Mucosa of rectum (tissue), 2 donors: ENCODE data around the gene ZNF536.

Experiments
- H3K27ac ChIP-seq, 2 donors: one replicate each; pipeline ENCODE4 v1.7.0; 2013; ENCODE audit warnings: inconsistent platforms in 2 of 2, low read depth in 2 of 2, low read length in 2 of 2
- H3K27me3 ChIP-seq, 2 donors: one replicate each; pipeline ENCODE4 v1.7.0; 2013; ENCODE audit warnings: low read length in 2 of 2; ENCODE audit not compliant: control insufficient read depth in 2 of 2, insufficient read depth in 2 of 2
- H3K36me3 ChIP-seq, 2 donors: one replicate each; pipeline ENCODE4 v1.7.0; 2013; ENCODE audit warnings: low read length in 2 of 2; ENCODE audit not compliant: control insufficient read depth in 2 of 2, insufficient read depth in 2 of 2
- H3K4me1 ChIP-seq, 2 donors: one replicate each; pipeline ENCODE4 v1.7.0; 2013; ENCODE audit warnings: low read length in 2 of 2, mild to moderate bottlenecking in 1 of 2; ENCODE audit not compliant: control insufficient read depth in 2 of 2, insufficient read depth in 2 of 2
- H3K4me3 ChIP-seq, 2 donors: one replicate each; pipeline ENCODE4 v1.7.0; 2013; ENCODE audit warnings: low read length in 2 of 2
- H3K9ac ChIP-seq, 2 donors: one replicate each; pipeline ENCODE4 v1.7.0; 2013; ENCODE audit warnings: low read length in 2 of 2, low read depth in 1 of 2, mild to moderate bottlenecking in 1 of 2
- H3K9me3 ChIP-seq, 2 donors: one replicate each; pipeline ENCODE4 v1.7.0; 2013; ENCODE audit warnings: low read length in 2 of 2; ENCODE audit not compliant: control insufficient read depth in 2 of 2
- donor health status: healthy.
- donor health status: Normal muscosa, but diverticular disease.

Gene ZNF536

GRCh38 chr19:30555075-30555790 lies 183.0 kb downstream of the ZNF536 start:
- Histone ChIP-seq H3K9ac (no peak overlapping the region), H3K4me3 (no peak overlapping the region), H3K4me1 (no peaks in the 10 kb centered on the region), H3K36me3 (no peaks in the 10 kb centered on the region), H3K27ac (no peak overlapping the region), H3K9me3 (no peaks in the 10 kb centered on the region), H3K27me3 (no peaks in the 10 kb centered on the region)

DNA sequence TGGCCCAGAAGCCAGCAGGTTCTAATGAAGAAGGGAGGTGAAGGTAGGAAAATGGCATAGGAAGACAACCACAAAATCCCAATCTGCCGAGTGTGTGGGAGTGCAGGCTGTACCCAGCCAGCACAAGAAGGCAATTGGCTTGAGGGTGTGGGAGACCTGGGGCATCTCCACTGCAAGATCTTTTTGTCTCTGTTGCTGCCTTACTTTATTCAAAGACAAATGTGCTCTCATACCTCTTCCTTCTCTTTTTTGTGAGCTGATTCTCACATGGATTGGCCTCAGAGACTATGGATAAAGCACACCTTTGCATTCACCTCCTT lies 183.6 kb downstream of the ZNF536 start:
- Histone ChIP-seq H3K4me3 (no peak overlapping the region), H3K9ac (no peak overlapping the region)

GRCh38 chr19:30556230-30556711 lies 184.1 kb downstream of the ZNF536 start:
- Histone ChIP-seq H3K27ac (no peak overlapping the region), H3K4me3 (no peak overlapping the region), H3K9me3 (no peaks in the 10 kb centered on the region), H3K36me3 (no peaks in the 10 kb centered on the region), H3K27me3 (no peaks in the 10 kb centered on the region), H3K9ac (no peak overlapping the region), H3K4me1 (no peaks in the 10 kb centered on the region)

More for the DNA sequence above, 183.6 kb downstream of the ZNF536 start:
- Histone ChIP-seq H3K27me3 (no peaks in the 10 kb centered on the region), H3K9me3 (no peaks in the 10 kb centered on the region), H3K4me1 (no peaks in the 10 kb centered on the region), H3K27ac (no peak overlapping the region), H3K36me3 (no peaks in the 10 kb centered on the region)

DNA sequence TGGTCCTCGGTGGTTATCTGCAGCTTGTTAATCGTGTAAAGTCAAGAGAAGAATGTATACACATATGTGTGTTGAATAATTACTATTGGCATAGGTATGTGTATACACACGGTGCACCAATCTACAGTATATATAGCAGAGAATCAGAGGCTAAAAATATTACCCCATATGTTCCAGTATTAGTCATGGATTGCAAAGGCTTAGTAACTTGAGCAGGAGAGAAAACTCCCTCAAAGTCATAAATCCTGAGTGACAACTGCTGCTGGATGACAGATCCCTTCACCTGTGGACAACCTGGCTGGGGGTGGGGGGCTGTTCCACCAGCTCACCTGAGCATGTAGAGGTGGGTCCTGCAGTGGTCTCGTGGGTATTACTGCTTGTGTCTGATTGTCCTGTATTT lies 185.0 kb downstream of the ZNF536 start:
- H3K9ac ChIP-seq = no peak overlapping the region
- no peak overlapping the region for H3K4me3 ChIP-seq
- no peaks in the 10 kb centered on the region for H3K4me1 ChIP-seq
- H3K9me3 ChIP-seq = no peaks in the 10 kb centered on the region
- H3K36me3 ChIP-seq = no peaks in the 10 kb centered on the region
- no peak overlapping the region for H3K27ac ChIP-seq
- H3K27me3 ChIP-seq = no peaks in the 10 kb centered on the region

GRCh38 chr19:30557927-30558557 lies 185.9 kb downstream of the ZNF536 start:
- no peak overlapping the region for H3K27ac ChIP-seq
- H3K9ac ChIP-seq = no peak overlapping the region

GRCh38 chr19:30558793-30559192 lies 186.6 kb downstream of the ZNF536 start:
- Histone ChIP-seq H3K27ac (no peak overlapping the region), H3K4me3 (no peak overlapping the region), H3K36me3 (no peaks in the 10 kb centered on the region), H3K4me1 (no peaks in the 10 kb centered on the region), H3K9me3 (no peaks in the 10 kb centered on the region), H3K27me3 (no peaks in the 10 kb centered on the region), H3K9ac (no peak overlapping the region)

More at GRCh38 chr19:30557927-30558557, 185.9 kb downstream of the ZNF536 start:
- Histone ChIP-seq H3K27me3 (no peaks in the 10 kb centered on the region), H3K36me3 (no peaks in the 10 kb centered on the region), H3K4me1 (no peaks in the 10 kb centered on the region), H3K9me3 (no peaks in the 10 kb centered on the region), H3K4me3 (no peak overlapping the region)

GRCh38 chr19:30559446-30559845 lies 187.3 kb downstream of the ZNF536 start:
- no peak overlapping the region for H3K27ac ChIP-seq
- H3K27me3 ChIP-seq = no peaks in the 10 kb centered on the region
- H3K9me3 ChIP-seq = no peaks in the 10 kb centered on the region
- H3K4me3 ChIP-seq = no peak overlapping the region
- H3K36me3 ChIP-seq = no peaks in the 10 kb centered on the region
- H3K4me1 ChIP-seq = no peaks in the 10 kb centered on the region
- no peak overlapping the region for H3K9ac ChIP-seq

- no peak overlapping the region for H3K27ac ChIP-seq
- no peaks in the 10 kb centered on the region for H3K9me3 ChIP-seq
- no peaks in the 10 kb centered on the region for H3K27me3 ChIP-seq
- H3K4me3 ChIP-seq = no peak overlapping the region
- no peaks in the 10 kb centered on the region for H3K36me3 ChIP-seq
- H3K9ac ChIP-seq = no peak overlapping the region
- H3K4me1 ChIP-seq = no peaks in the 10 kb centered on the region
These were observed 190.8 kb downstream of the ZNF536 start for GRCh38 chr19:30562981-30563380.

DNA sequence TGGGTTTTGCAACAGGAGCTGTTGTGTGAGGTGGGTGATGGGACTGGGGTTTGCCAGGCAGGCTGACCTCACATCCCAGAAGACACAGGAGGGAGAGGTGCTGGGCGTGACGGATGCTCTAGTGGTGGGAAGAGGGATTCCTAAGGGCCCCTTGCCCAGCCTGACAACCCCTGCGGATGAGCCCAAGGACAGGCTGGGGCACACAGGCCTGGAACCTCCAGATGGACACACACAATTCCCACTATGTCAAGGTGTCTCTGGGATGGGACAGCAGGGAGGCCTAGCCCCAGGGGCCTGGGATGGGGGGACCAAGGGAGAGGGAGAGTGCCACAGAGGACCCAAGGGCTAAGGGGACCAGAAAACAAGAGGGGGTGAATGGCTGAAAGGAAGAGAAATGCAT lies 191.5 kb downstream of the ZNF536 start:
- Histone ChIP-seq H3K4me3 (no peak overlapping the region), H3K36me3 (no peaks in the 10 kb centered on the region), H3K27ac (no peak overlapping the region), H3K9ac (no peak overlapping the region), H3K4me1 (no peaks in the 10 kb centered on the region), H3K27me3 (no peaks in the 10 kb centered on the region), H3K9me3 (no peaks in the 10 kb centered on the region)

DNA sequence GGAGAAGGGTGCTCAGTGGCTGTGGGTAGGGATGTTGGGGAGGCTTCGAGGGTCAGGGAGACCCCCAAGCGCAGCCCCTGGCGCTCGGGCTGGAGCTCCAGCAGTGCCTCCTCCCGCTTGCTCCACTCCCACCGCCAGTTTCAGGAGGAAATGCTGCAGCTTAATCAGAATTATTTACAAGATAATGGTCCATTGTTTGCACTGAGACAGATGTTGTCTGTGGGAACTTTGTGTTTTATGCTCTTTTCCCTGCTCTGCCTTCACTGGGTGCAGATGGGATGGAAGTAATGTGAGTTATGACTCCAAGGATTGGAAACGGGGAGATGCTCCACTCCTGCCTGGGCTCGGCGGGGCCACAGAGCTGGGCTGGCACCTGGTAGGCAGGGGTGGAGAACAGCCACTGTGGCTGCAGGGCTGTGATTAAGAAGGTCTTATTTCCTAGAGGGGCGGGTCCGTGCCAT lies 192.4 kb downstream of the ZNF536 start:
- Histone ChIP-seq H3K27ac (no peak overlapping the region), H3K4me3 (no peak overlapping the region), H3K36me3 (no peaks in the 10 kb centered on the region), H3K9ac (no peak overlapping the region), H3K9me3 (no peaks in the 10 kb centered on the region), H3K4me1 (no peaks in the 10 kb centered on the region), H3K27me3 (no peaks in the 10 kb centered on the region)
